NCI-H2196 (cell line): ENCODE measurements around the gene SCP2.
"Not testable (repeated sequence)": the region's sequence is repeated elsewhere in the genome, so short reads cannot be mapped to it uniquely, and the experiment has no call there.

Experiments used
- DNase-seq: peaks from one replicate; lab custom pipeline; 2025; ENCODE audit not compliant: unreplicated experiment; lab: John Stamatoyannopoulos, UW

SCP2 gene

GRCh38 chr1:52916241-52916975, 10.7 kb upstream of the SCP2 start:
- DNase-seq = no peak

- DNase-seq = no peak
Observed at GRCh38 chr1:52917156-52917555, 9.9 kb upstream of the SCP2 start.

GRCh38 chr1:52917581-52917980, 9.5 kb upstream of the SCP2 start:
- DNase-seq = no peak

- DNase-seq = no peak
Observed at GRCh38 chr1:52918201-52918600, 8.9 kb upstream of the SCP2 start.

GRCh38 chr1:52919051-52919722, 7.9 kb upstream of the SCP2 start:
- no peak for DNase-seq

GRCh38 chr1:52919723-52920483, 7.2 kb upstream of the SCP2 start:
- no peak for DNase-seq

- DNase-seq = no peak
Observed at GRCh38 chr1:52920791-52921291, 6.2 kb upstream of the SCP2 start.

GRCh38 chr1:52925571-52926005, 1.5 kb upstream of the SCP2 start:
- DNase-seq = peak; percentile 47

GRCh38 chr1:52926864-52927211, 238 bp upstream of the SCP2 start:
- DNase-seq = no peak

- no peak for DNase-seq
Observed at GRCh38 chr1:52928015-52928404, 934 bp downstream of the SCP2 start.

GRCh38 chr1:52929019-52929418, 1.9 kb downstream of the SCP2 start:
- DNase-seq = no peak

GRCh38 chr1:52937433-52938182, 10.5 kb downstream of the SCP2 start:
- no peak for DNase-seq

GRCh38 chr1:52938183-52938451, 11.0 kb downstream of the SCP2 start:
- no peak for DNase-seq

- DNase-seq = no peak
Observed at GRCh38 chr1:52943876-52944416, 16.9 kb downstream of the SCP2 start.

GRCh38 chr1:52944566-52944965, 17.5 kb downstream of the SCP2 start:
- DNase-seq = no peak

- no peak for DNase-seq
Observed at GRCh38 chr1:52947490-52947889, 20.4 kb downstream of the SCP2 start.

- DNase-seq = not testable (repeated sequence)
Observed at GRCh38 chr1:52949602-52950001, 22.5 kb downstream of the SCP2 start.

- DNase-seq = no peak
Observed at GRCh38 chr1:52952112-52952511, 25.0 kb downstream of the SCP2 start.

- DNase-seq = peak; percentile 18
Observed at GRCh38 chr1:52955129-52955970, 28.3 kb downstream of the SCP2 start.

- no peak for DNase-seq
Observed at GRCh38 chr1:52963101-52963500, 36.0 kb downstream of the SCP2 start.
